ENCODE data around the gene EMX1. TPM values are rescaled to one million over a fixed set of nuclear protein-coding genes. Genes with fewer than 3 reads are reported as not detected.

Gene EMX1
- total RNA-seq, 1 experiment from 2014 or later: not detected

GRCh38 chr2:72983500-72984161 lies 66.3 kb downstream of the EMX1 start:
- H3K27me3 ChIP-seq (ENCODE audit: insufficient read depth, low read depth): no peaks in the 10 kb centered on the region

GRCh38 chr2:72984172-72984671 lies 66.9 kb downstream of the EMX1 start:
- no peaks in the 10 kb centered on the region for H3K9me2 ChIP-seq (ENCODE audit: insufficient read depth)
- DNase-seq: no peak
- no peaks in the 10 kb centered on the region; the same call in 1 of the 2 replicates for H3K4me1 ChIP-seq (replicated peaks; ENCODE audit: insufficient read depth)
- BruUV-seq (replicated peaks): no TSS peak
- no peaks in the 10 kb centered on the region for H3K79me2 ChIP-seq (ENCODE audit: low read depth)
- no peaks in the 10 kb centered on the region for H3F3A ChIP-seq (ENCODE audit: insufficient read depth, low read depth)
- intact Hi-C loops (cut with micrococcal nuclease; ENCODE audit: unreplicated experiment): no loop called here
- H4K20me1 ChIP-seq (ENCODE audit: insufficient read depth): no peaks in the 10 kb centered on the region; the same call in 1 of the 2 replicates
- no peaks in the 10 kb centered on the region for H3K36me3 ChIP-seq (ENCODE audit: low read depth)
- H3K27me3 ChIP-seq (ENCODE audit: insufficient read depth, low read depth): no peaks in the 10 kb centered on the region
- TF ChIP-seq CTCF (conservative IDR thresholded peaks at IDR 0.05) (no peak), EZH2 (IDR thresholded peaks at IDR 0.05; ENCODE audit: low read depth) (no peak)
- H3K4me3 ChIP-seq: no peak overlapping the region
- no peak overlapping the region for H2AFZ ChIP-seq
- H3K9me3 ChIP-seq (ENCODE audit: insufficient read depth, low read depth): no peaks in the 10 kb centered on the region
- ChIA-PET POLR2A (ENCODE audit: unreplicated experiment) (interaction anchor here (0.6 kb wide), 1 partner anchor 97 kb away, joined by 3 read pairs; no protein-coding TSS in a partner anchor), CTCF (no interaction called here)
- H3K27ac ChIP-seq: no peak overlapping the region
- H3K4me2 ChIP-seq: no peak overlapping the region

More at GRCh38 chr2:72983500-72984161, 66.3 kb downstream of the EMX1 start:
- no peak for DNase-seq
- no peak overlapping the region for H2AFZ ChIP-seq
- H3K4me1 ChIP-seq (replicated peaks; ENCODE audit: insufficient read depth): no peaks in the 10 kb centered on the region; the same call in 1 of the 2 replicates
- H4K20me1 ChIP-seq (ENCODE audit: insufficient read depth): no peaks in the 10 kb centered on the region; the same call in 1 of the 2 replicates
- intact Hi-C loops (cut with micrococcal nuclease; ENCODE audit: unreplicated experiment): no loop called here
- H3K9me3 ChIP-seq (ENCODE audit: insufficient read depth, low read depth): no peaks in the 10 kb centered on the region
- CTCF ChIA-PET: no interaction called here
- no TSS peak for BruUV-seq (replicated peaks)
- no peaks in the 10 kb centered on the region for H3K79me2 ChIP-seq (ENCODE audit: low read depth)
- no peaks in the 10 kb centered on the region for H3K9me2 ChIP-seq (ENCODE audit: insufficient read depth)
- POLR2A ChIA-PET (ENCODE audit: unreplicated experiment): no interaction called here
- H3K36me3 ChIP-seq (ENCODE audit: low read depth): no peaks in the 10 kb centered on the region
- H3F3A ChIP-seq (ENCODE audit: insufficient read depth, low read depth): no peaks in the 10 kb centered on the region
- H3K4me2 ChIP-seq: no peak overlapping the region
- H3K27ac ChIP-seq: no peak overlapping the region
- H3K4me3 ChIP-seq: no peak overlapping the region
- TF ChIP-seq EZH2 (IDR thresholded peaks at IDR 0.05; ENCODE audit: low read depth) (no peak), CTCF (conservative IDR thresholded peaks at IDR 0.05) (no peak)

Other genes starting within 250 kb of the EMX1 start
- gene EXOC6B, start 91.5 kb upstream of the EMX1 start, total RNA-seq (2021): 30.2 and 34.3 TPM in 2 replicates
- 33.6 and 53.1 TPM in 2 replicates for gene SPR, start 30.1 kb upstream of the EMX1 start, total RNA-seq (2021)
- gene SFXN5, start 154.2 kb downstream of the EMX1 start, total RNA-seq (2021): 12.5 and 15.2 TPM in 2 replicates
- 24.4 and 25.0 TPM in 2 replicates for gene RAB11FIP5, start 195.4 kb downstream of the EMX1 start, total RNA-seq (2021)